WI38 (cell line): ENCODE results near the gene GRAMD2B.

Experiments used
- H3K4me3 ChIP-seq: 2 replicates; pipeline ENCODE4 v1.5.1; 2011; ENCODE audit warnings: low read depth, mild to moderate bottlenecking, control low read depth, low read length
- CTCF ChIP-seq: IDR thresholded peaks from 2 replicates; pipeline ENCODE4 v1.5.1; 2012; ENCODE audit warnings: low read depth, mild to moderate bottlenecking, control low read depth, low read length

Gene GRAMD2B

GRCh38 chr5:126413856-126414255, 9.4 kb upstream of the GRAMD2B start:
- H3K4me3 ChIP-seq: no peak overlapping the region
- TF ChIP-seq CTCF: no peak

GRCh38 chr5:126414874-126415502, 8.2 kb upstream of the GRAMD2B start:
- no peak overlapping the region for H3K4me3 ChIP-seq
- TF ChIP-seq CTCF: no peak

- H3K4me3 ChIP-seq: no peak overlapping the region
- TF ChIP-seq CTCF: no peak
Measured at GRCh38 chr5:126415789-126416188, 7.4 kb upstream of the GRAMD2B start.

- TF ChIP-seq CTCF: no peak
- no peak overlapping the region for H3K4me3 ChIP-seq
Measured at GRCh38 chr5:126416266-126416925, 6.8 kb upstream of the GRAMD2B start.

GRCh38 chr5:126417178-126417577, 6.0 kb upstream of the GRAMD2B start:
- H3K4me3 ChIP-seq: no peak overlapping the region
- no peak for TF ChIP-seq CTCF

GRCh38 chr5:126419102-126419501, 4.1 kb upstream of the GRAMD2B start:
- H3K4me3 ChIP-seq: no peak overlapping the region
- TF ChIP-seq CTCF: no peak

- TF ChIP-seq CTCF: no peak
Measured at GRCh38 chr5:126428421-126428820, 5.2 kb downstream of the GRAMD2B start.

More at GRCh38 chr5:126428421-126428820, 5.2 kb downstream of the GRAMD2B start:
- H3K4me3 ChIP-seq: no peak overlapping the region
